IMR-90 (cell line): ENCODE data around the gene IFRD1. TPM values are rescaled to one million over a fixed set of nuclear protein-coding genes. Genes with fewer than 3 reads are reported as not detected.

Experiments used
- ATAC-seq: fragments of 200-7000 bp; cut with Tn5 transposase; 2 replicates; pipeline ENCODE4 v1.9.1; 2020; ENCODE audit warnings: low read depth, mild to moderate bottlenecking, moderate library complexity
- BruUV-seq: library from RNA; stranded (reverse); fragments of 400-500 nt; replicated peaks from 2 replicates; lab custom pipeline; 2021; lab: Mats Ljungman, UMichigan
- CTCF ChIA-PET: fragments of 300-600 bp; formaldehyde crosslinking; extraction: SDS; loops from one replicate; lab custom pipeline; 2021; ENCODE audit warnings: antibody characterized with exemption; lab: Yijun Ruan, JAX
- POLR2A ChIA-PET: fragments of 300-600 bp; sonication (Branson Sonifier 250); formaldehyde crosslinking; loops from one replicate; lab custom pipeline; 2022; ENCODE audit warnings: antibody characterized with exemption; ENCODE audit not compliant: unreplicated experiment; lab: Charles Lee
- DNase-seq: peaks from one replicate; pipeline ENCODE4 v3.0.0; 2013
- H2AFZ ChIP-seq: replicated peaks from 2 replicates; pipeline ENCODE3; 2013; ENCODE audit warnings: low read length, mild to moderate bottlenecking; ENCODE audit not compliant: poor library complexity
- H2AK5ac ChIP-seq: 2 replicates; pipeline ENCODE4 v1.6.1; 2013; ENCODE audit warnings: low read depth, low read length, inconsistent platforms
- H2AK9ac ChIP-seq: replicated peaks from 2 replicates; pipeline ENCODE3; 2013; ENCODE audit warnings: mild to moderate bottlenecking, low read depth, low read length, moderate library complexity; ENCODE audit not compliant: poor library complexity
- H2BK120ac ChIP-seq: 2 replicates; pipeline ENCODE4 v1.6.1; 2013; ENCODE audit warnings: low read depth, low read length, inconsistent platforms
- H2BK15ac ChIP-seq: 3 replicates; pipeline ENCODE4 v1.6.1; 2013; ENCODE audit warnings: low read depth, low read length, inconsistent platforms
- H2BK20ac ChIP-seq: 2 replicates; pipeline ENCODE4 v1.6.1; 2013; ENCODE audit warnings: low read depth, mild to moderate bottlenecking, inconsistent platforms, low read length, moderate library complexity
- H2BK5ac ChIP-seq: 2 replicates; pipeline ENCODE4 v1.6.1; 2013; ENCODE audit warnings: mild to moderate bottlenecking, low read depth, low read length, inconsistent platforms; ENCODE audit not compliant: poor library complexity, severe bottlenecking
- H3K14ac ChIP-seq: replicated peaks from 2 replicates; pipeline ENCODE4 v1.6.1; 2013; ENCODE audit warnings: low read depth, low read length, inconsistent platforms
- H3K18ac ChIP-seq: 2 replicates; pipeline ENCODE4 v1.6.1; 2013; ENCODE audit warnings: low read depth, low read length, control low read depth
- H3K23ac ChIP-seq: 2 replicates; pipeline ENCODE4 v1.6.1; 2013; ENCODE audit warnings: low read depth, low read length, inconsistent platforms
- H3K27ac ChIP-seq: 2 replicates; pipeline ENCODE4 v1.5.1; 2013; ENCODE audit warnings: mild to moderate bottlenecking, control low read depth, low read length; ENCODE audit not compliant: insufficient read depth
- H3K27me3 ChIP-seq: 2 replicates; pipeline ENCODE4 v1.6.1; 2013; ENCODE audit warnings: low read length; ENCODE audit not compliant: control insufficient read depth, insufficient read depth
- H3K36me3 ChIP-seq: 2 replicates; pipeline ENCODE4 v1.6.1; 2013; ENCODE audit warnings: low read length, mixed read lengths; ENCODE audit not compliant: control insufficient read depth, insufficient read depth
- H3K4ac ChIP-seq: 2 replicates; pipeline ENCODE4 v1.6.1; 2013; ENCODE audit warnings: low read depth, low read length, inconsistent platforms
- H3K4me1 ChIP-seq: 2 replicates; pipeline ENCODE4 v1.6.1; 2013; ENCODE audit warnings: low read length, mixed read lengths; ENCODE audit not compliant: control insufficient read depth, insufficient read depth
- H3K4me2 ChIP-seq: 2 replicates; pipeline ENCODE4 v1.6.1; 2013; ENCODE audit warnings: low read depth, mild to moderate bottlenecking, control low read depth, low read length, moderate library complexity
- H3K4me3 ChIP-seq: 2 replicates; pipeline ENCODE4 v1.5.1; 2013; ENCODE audit warnings: low read depth, mild to moderate bottlenecking, control low read depth, low read length, moderate library complexity; ENCODE audit not compliant: insufficient read depth
- H3K56ac ChIP-seq: 2 replicates; pipeline ENCODE4 v1.6.1; 2013; ENCODE audit warnings: low read length, inconsistent platforms; ENCODE audit not compliant: insufficient read depth; ENCODE audit errors: extremely low read depth
- H3K79me1 ChIP-seq, 2 experiments: 2 replicates each; pipeline ENCODE4 v1.6.1; 2013; ENCODE audit warnings: low read length in 2 of 2, inconsistent platforms in 1 of 2, low read depth in 1 of 2
- H3K9ac ChIP-seq: 2 replicates; pipeline ENCODE4 v1.6.1; 2013; ENCODE audit warnings: low read depth, low read length, control low read depth
- H3K9me1 ChIP-seq: 2 replicates; pipeline ENCODE4 v1.6.1; 2013; ENCODE audit warnings: low read length, inconsistent platforms; ENCODE audit not compliant: insufficient read depth
- H3K9me3 ChIP-seq: 2 replicates; pipeline ENCODE4 v1.6.1; 2013; ENCODE audit warnings: low read length; ENCODE audit not compliant: control insufficient read depth, insufficient read depth
- H4K20me1 ChIP-seq: 2 replicates; pipeline ENCODE4 v1.6.1; 2013; ENCODE audit warnings: low read length, inconsistent platforms; ENCODE audit not compliant: insufficient read depth
- H4K5ac ChIP-seq: 2 replicates; pipeline ENCODE4 v1.6.1; 2013; ENCODE audit warnings: mild to moderate bottlenecking, low read depth, low read length, control low read depth
- H4K8ac ChIP-seq, 2 experiments: 2 replicates each; pipeline ENCODE4 v1.6.1; 2013; ENCODE audit warnings: low read depth in 2 of 2, low read length in 2 of 2, control low read depth in 1 of 2, inconsistent platforms in 1 of 2
- H4K91ac ChIP-seq: 2 replicates; pipeline ENCODE4 v1.6.1; 2013; ENCODE audit warnings: low read depth, low read length, inconsistent platforms; ENCODE audit not compliant: insufficient read depth
- CEBPB ChIP-seq: IDR thresholded peaks from 2 replicates; pipeline ENCODE4 v1.6.1; 2012; ENCODE audit warnings: low read depth, low read length, improper control_type of control experiment
- FOS ChIP-seq: fragments of 150-350 bp; IDR thresholded peaks from 2 replicates; pipeline ENCODE4 v1.6.1; 2016; ENCODE audit warnings: low read depth, low read length
- RAD21 ChIP-seq: IDR thresholded peaks from 2 replicates; pipeline ENCODE4 v1.6.1; 2012; ENCODE audit warnings: low read length, improper control_type of control experiment
- RCOR1 ChIP-seq: IDR thresholded peaks from 2 replicates; pipeline ENCODE4 v1.6.1; 2012; ENCODE audit warnings: mild to moderate bottlenecking, low read length, improper control_type of control experiment; ENCODE audit not compliant: insufficient replicate concordance
- SMC3 ChIP-seq: fragments of 150-350 bp; IDR thresholded peaks from 2 replicates; pipeline ENCODE4 v1.6.1; 2016; ENCODE audit warnings: low read depth, mild to moderate bottlenecking, antibody characterized with exemption, low read length, moderate library complexity
- WGBS, 2 experiments: methylation state at CpG; one replicate each; pipeline versions ENCODE4 v1.1.5 to v1.1.7; 2013; ENCODE audit warnings: missing lambda C conversion rate in 2 of 2; ENCODE audit not compliant: insufficient read length in 1 of 2; ENCODE audit errors: extremely low coverage in 2 of 2; 5-methylcytosine and 5-hydroxymethylcytosine counted together
- dilution Hi-C: fragments of 300-500 bp; cut with HindIII; formaldehyde crosslinking; loops from one replicate; pipeline ENCODE4 v1.14.3; 2018; ENCODE audit warnings: low sequenced_read_pairs; ENCODE audit not compliant: unreplicated experiment
- in situ Hi-C: fragments of 300-500 bp; cut with MboI; formaldehyde crosslinking; loops from 3 replicates; pipeline ENCODE4 v1.14.3; 2019; ENCODE audit warnings: low sequenced_read_pairs, inconsistent platforms, mixed read lengths
- intact Hi-C: fragments of 100-400 bp; cut with micrococcal nuclease; formaldehyde crosslinking; loops from 2 replicates; pipeline ENCODE4 v1.10.0; 2022
- polyA plus RNA-seq, 3 experiments: library from polyadenylated mRNA; depleted of rRNA; stranded (reverse); fragments of >200 nt; gene quantifications; 2 replicates each; pipeline ENCODE4 v1.2.3, GENCODE V29; 2012; ENCODE audit warnings: low replicate concordance in 1 of 3
- total RNA-seq: library from RNA; depleted of rRNA; stranded (reverse); fragments of >200 nt; gene quantifications from 2 replicates; pipeline ENCODE4 v1.2.3, GENCODE V29; 2012
- TF ChIP-seq, protein P1 (sequence below): conservative IDR thresholded peaks from 2 replicates; pipeline ENCODE4 v1.5.1; 2012; ENCODE audit warnings: mild to moderate bottlenecking, low read depth, low read length, improper control_type of control experiment

The IFRD1 gene
- total and polyA plus RNA-seq, 2 of the 4 experiments (the other 2 are of a cell fraction): 18.3 to 25.3 TPM

- H3K27ac ChIP-seq: no peak overlapping the region
- 40% methylated on average over 1 of the region's 3 CpGs; no CpG with 5 or more reads in 1 of the 2 experiments for WGBS, 2 experiments
- H4K8ac ChIP-seq: no peak overlapping the region
- H3K9ac ChIP-seq: no peak overlapping the region
- H3K9me1 ChIP-seq: no peaks in the 10 kb centered on the region
- H4K5ac ChIP-seq: no peak overlapping the region
- no peak overlapping the region for H4K91ac ChIP-seq
- H3K36me3 ChIP-seq: no peaks in the 10 kb centered on the region
- peak; percentile 38 for DNase-seq
- no peak overlapping the region for H3K4me3 ChIP-seq
- ChIA-PET POLR2A (no interaction called here), CTCF (interaction anchor here (0.6 to 0.7 kb wide), 2 partner anchors 649 to 908 kb away, joined by 3 read pairs; no protein-coding TSS in a partner anchor)
- H2AK5ac ChIP-seq: no peak overlapping the region
- no peak overlapping the region for H3K4me2 ChIP-seq
- no peak overlapping the region for H3K23ac ChIP-seq
- no peaks in the 10 kb centered on the region for H4K20me1 ChIP-seq
- H3K79me1 ChIP-seq: no peaks in the 10 kb centered on the region
- intact Hi-C loops (loop anchor here (1.0 to 10.0 kb wide), 4 partner anchors 208 to 652 kb away; partner anchors contain the start of genes DOCK4 and ZNF277), dilution Hi-C loops (no loop called here), in situ Hi-C loops (loop anchor here (10.0 kb wide), 2 partner anchors 210 to 670 kb away; partner anchors contain the start of genes DOCK4 and ZNF277)
- H2AFZ ChIP-seq: no peak overlapping the region
- H3K56ac ChIP-seq: no peak overlapping the region
- TF ChIP-seq, protein P1, sequence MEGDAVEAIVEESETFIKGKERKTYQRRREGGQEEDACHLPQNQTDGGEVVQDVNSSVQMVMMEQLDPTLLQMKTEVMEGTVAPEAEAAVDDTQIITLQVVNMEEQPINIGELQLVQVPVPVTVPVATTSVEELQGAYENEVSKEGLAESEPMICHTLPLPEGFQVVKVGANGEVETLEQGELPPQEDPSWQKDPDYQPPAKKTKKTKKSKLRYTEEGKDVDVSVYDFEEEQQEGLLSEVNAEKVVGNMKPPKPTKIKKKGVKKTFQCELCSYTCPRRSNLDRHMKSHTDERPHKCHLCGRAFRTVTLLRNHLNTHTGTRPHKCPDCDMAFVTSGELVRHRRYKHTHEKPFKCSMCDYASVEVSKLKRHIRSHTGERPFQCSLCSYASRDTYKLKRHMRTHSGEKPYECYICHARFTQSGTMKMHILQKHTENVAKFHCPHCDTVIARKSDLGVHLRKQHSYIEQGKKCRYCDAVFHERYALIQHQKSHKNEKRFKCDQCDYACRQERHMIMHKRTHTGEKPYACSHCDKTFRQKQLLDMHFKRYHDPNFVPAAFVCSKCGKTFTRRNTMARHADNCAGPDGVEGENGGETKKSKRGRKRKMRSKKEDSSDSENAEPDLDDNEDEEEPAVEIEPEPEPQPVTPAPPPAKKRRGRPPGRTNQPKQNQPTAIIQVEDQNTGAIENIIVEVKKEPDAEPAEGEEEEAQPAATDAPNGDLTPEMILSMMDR: peak; percentile 57
- TF ChIP-seq SMC3 (peak; percentile 61), RAD21 (peak; percentile 60), FOS (no peak), RCOR1 (no peak), CEBPB (no peak)
- no TSS peak for BruUV-seq
- H2BK20ac ChIP-seq: no peak overlapping the region
- H2AK9ac ChIP-seq: no peak overlapping the region
- H3K4me1 ChIP-seq: peaks cover 3% of the 10 kb centered on the region; the same call in 1 of the 2 replicates
- no peaks in the 10 kb centered on the region for H3K9me3 ChIP-seq
- no peak overlapping the region for H2BK120ac ChIP-seq
- no peak overlapping the region for H2BK15ac ChIP-seq
- H2BK5ac ChIP-seq: no peak overlapping the region
- peak; percentile 72 for ATAC-seq
- H3K18ac ChIP-seq: no peak overlapping the region
- no peak overlapping the region for H3K14ac ChIP-seq
- peaks cover 8% of the 10 kb centered on the region for H3K27me3 ChIP-seq
- no peak overlapping the region for H3K4ac ChIP-seq
These were observed 35.3 kb upstream of the IFRD1 start for GRCh38 chr7:112414855-112415490.
